HG02970 (cell line): ENCODE results near the gene TSSK6.

Experiments
- ATAC-seq: cut with Tn5 transposase; IDR thresholded peaks from one replicate; pipeline ENCODE4 v1.9.1; 2021; ENCODE audit warnings: mild to moderate bottlenecking, moderate library complexity, moderate number of reproducible peaks; ENCODE audit not compliant: unreplicated experiment, low FRiP score

Gene TSSK6

DNA sequence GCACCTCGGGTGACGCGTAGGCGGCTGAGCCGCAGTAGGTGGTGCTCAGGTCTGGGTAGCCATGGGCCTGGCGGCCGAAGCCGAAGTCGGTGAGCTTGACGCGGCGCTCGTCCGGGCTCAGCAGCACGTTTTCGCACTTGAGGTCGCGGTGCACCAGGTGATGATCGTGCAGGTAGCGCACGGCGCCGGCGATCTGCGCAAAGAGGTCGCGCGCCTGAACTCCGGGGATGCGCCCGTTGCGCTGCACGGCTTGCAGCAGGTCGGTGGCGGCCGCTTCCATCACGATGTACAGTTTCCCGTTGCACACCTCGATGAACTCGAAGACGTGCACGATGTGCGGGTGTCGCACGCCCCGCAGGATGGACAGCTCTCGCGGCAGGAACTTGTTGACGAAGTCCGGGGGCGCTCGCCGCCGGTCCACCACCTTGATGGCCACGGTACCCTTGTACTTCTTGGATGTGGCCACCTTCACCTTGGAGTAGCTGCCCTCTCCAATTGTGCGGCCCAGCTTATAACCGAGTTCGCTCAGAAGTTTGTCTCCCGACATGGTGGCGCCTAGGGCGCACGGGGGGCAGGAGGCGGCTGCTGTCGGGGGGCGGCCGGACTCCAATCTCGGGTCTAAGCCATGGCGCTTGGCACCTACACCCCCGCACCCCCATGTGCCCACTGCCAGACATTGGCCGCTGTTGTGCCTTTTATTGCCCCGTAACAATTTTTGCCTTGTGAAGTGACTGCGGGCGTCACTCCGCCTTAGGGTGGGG lies at the start of gene TSSK6:
Gene TSSK6 (minus strand): TSS at position 668 of the 761 bp plus-strand sequence. CDS start 121 bp downstream, at position 547.
- ATAC-seq, result no peak

DNA sequence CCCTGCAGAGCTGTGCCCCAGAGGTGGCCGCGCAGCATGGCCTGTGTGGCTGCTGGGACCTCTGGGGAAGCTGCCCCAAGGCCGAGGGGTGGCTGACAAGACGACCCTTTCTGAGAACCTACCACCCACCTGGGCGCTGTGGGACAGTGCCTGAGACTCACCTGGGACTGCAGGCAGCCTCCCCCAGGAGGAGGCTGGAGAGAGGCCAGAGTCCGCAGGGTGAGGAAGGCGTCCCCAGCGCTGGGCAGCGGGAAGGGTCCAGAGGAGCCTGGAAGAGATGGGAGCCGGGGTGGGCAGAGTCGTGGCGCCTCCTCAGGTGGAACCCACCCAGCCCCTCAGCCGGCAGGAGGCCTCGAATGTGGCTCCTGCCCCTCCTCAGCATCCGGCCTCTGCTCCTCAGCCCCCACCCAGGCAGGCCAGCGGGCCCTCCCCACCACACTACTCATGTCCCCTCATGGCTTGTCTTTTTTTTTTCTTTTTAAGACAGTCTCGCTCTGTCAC lies 48.0 kb upstream of the TSSK6 start:
- ATAC-seq, result no peak

DNA sequence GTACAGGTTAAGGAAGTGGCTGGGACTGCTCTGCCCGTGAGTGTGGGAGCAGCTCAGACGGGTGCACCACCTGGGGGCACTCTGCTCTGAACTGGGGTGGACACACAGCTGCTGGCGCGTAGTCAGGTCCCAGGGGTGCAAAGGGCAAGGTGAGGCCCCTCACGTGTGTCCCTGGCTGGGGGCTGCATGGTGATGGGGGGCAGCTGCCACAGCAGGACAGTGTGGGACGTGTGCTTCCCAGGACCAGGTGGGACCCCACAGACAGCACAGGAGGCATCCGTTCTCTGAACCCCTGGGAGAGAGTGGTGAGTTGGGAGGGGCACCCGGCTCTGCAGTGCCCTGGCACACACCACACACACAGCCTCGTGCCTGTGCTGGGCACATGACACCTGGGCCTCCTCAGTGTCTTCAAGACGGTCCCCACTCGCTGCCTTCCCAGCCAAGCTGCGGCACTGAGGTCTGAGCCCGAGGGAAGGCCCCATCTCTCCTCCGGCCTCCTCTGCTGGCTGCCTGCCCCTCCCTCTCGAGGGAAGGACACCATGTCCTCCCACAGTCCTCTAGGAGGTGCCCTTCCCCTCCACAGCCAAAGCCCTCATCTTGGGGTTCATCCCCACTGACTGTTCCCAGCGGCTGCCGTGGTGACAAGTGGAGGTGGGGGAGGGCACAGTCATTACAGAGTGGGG lies 47.5 kb upstream of the TSSK6 start:
- ATAC-seq, result no peak

DNA sequence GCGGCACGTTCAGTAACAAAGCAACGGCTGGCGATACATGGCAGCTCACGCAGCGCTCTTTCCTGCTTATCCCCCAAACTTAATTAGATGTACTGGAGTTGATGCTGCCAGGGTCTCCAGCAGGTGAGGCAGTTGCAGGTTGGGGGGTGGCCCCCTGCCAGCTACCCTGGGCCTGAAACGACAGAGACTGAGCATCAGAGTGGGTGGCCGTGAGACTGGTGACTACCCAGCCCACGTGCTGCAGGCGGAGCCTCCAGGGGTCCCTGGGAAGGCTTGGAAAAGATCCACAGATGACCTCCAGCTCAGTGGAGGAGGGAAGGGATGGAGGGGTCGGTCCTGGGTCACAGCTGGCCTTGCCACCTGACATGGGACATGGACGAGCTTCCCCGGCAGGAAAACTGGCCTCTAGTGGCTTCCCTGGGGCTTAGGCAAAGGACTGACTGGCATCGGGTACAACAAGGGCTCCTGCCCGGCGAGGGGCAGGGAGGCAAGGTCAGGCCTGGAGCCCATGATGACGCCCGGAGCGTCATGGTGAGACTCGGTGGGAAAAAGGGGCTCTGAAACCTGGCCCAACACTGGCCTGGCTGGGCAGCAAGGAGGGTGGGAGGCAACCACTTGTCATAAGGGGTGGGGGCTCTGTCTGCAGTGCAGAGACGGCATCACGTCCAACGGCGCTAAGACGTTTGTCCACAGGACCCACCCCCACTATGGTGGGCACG lies 46.8 kb upstream of the TSSK6 start:
- ATAC-seq, result no peak

DNA sequence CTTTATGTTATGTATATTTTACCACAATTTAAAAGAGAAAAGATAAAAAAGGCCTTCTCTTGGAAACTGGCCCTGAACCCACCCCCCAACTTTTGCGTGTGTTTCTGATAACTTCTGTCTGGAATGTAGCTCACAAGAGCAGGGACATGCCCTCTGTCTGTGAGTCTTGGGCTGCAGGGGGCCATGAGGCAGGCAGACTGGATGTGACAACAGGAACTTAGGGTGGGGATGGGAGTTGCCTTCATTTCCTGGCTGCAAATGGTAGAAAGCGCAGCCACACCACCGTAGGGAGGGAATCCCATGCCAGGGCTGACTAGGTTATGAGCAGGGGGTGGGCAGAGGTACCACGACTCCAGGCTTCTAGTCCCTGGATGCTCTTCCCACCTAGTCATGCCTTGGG lies 44.6 kb upstream of the TSSK6 start:
- no peak for ATAC-seq

DNA sequence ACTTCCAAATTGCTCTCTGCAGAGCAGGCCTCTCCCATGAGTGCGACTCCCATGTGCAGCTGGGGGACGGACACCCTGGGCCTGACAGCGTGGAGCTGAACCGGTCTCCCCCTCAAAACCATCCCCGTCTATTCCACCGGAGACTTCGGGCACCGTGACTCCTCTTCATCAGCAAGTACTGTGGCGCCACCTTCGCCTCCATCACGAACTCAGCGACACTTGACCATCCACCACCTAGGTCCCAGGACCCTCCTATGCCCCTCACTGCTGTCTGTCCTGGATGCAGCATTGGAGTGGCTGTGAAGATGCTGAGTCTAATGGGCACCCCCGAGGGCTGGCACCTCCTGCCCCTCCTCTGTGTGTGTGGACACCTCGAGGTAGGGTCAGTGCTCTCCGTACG lies 43.3 kb upstream of the TSSK6 start:
- ATAC-seq, result no peak

DNA sequence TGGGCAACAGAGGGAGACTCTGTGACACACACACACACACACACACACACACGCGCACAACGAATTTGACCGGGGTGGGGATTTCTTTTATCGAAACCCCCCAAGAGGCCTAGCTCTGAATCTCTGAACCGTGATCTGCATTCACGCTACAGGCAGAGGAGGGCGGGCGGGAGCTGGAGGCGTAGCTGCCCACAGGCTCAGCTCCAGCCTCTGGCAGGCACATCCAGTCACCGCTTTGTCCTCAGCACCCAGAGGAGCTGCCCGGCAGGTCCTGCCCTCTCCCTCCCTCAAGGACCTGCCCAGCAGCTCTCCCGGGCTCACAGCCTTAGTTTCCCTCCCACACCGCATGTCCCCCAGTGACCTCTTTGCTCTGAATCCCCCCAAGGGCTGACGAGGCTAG lies 42.7 kb upstream of the TSSK6 start:
- ATAC-seq, result no peak

DNA sequence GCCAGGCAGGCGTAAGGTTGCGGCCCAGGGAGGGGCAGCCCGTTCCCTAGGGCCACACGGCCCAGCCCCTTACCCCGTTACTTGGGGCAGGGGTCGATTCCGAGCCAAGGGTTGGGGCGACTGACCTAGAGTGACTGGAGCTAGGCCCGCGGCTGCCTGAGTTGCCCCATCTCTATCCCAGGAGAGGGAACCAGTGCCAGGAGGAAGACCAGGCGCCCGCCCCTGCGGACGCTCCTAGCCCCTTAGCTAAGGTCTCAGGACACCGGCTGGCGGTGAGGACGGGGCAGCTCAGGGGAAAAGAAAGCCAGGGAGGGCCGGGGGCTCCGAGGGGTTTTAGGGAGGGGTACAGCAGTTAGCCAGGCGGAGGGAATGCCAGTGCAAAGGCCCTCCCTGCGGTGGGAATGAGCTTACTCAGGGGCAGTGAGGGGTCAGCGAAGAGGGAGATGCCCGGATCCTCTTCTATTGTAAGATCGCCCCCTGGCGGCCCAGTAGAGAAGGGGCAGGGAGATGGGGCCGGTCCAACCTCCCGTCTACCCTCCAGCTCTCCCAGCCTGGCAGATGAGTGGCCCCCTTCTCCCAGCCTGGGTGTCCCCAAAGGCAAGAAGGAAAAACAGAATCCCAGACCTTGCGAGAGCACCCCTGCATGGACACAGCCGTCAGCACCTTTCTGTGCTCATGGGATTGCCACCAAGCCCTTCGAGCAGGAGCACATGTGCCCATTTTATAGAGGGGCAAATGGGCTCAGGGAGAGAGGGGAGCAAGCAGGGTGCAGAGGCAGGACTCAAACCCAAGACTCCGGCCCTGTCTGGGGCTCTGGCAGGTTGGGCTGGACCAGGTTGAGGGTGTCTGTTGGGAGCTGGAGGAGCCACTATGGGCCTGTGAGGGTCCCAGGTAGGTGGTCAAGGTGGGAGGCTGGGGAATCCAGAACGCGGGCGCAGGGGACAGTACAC lies 39.0 kb upstream of the TSSK6 start:
- ATAC-seq, result no peak

DNA sequence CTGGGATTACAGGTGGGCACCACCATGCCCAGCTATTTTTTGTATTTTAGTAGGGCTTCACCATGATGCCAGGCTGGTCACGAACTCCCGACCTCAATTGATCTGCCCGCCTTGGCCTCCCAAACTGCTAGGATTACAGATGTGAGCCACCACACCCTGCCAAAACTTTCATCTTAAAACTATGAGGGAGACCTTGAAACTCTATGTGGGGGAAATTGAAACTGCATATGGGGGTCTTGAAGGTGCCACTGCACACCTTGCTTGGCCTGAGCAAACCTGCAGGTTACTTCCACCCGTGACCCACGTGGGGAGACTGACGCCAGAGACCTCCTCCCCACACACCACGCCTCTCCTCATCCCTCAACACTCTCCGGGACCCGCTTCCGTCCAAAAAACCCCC lies 38.3 kb upstream of the TSSK6 start:
- ATAC-seq, result no peak

DNA sequence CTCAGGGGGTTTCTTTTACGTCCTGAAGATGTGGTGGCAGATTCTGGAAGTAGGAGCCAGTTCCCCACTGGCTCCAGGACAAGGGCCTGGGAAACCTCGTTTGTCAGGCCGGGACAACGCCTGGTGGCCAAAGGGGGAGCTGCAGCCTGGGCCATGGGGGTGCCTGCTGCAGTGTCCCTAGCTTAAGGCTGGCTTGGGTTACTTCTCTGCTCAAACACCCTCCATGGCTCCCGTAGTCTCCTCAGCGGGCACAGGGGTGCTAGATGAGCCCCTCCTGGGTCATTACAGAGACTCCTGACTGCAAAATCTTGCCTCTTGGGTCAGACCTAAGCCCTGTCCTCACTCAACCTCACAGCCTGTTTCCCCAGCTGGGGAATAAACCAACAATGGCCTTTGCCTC lies 37.5 kb upstream of the TSSK6 start:
- no peak for ATAC-seq

DNA sequence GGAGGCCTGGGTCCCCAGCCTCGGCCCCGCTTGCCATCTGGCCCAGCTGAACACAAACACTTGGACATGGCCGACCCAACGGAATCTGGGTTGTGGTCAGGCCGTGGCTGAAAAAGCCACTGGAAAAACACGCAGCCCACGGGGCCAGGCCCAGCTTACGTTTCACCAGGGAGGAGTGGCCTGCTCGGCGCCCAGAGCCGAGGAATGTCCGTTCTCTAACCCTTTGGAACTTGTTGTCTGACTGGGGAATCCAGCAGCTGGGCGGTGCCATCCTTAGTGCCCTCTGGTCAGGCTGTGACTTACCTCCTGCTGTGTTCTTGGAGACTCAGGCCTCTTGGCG lies 36.5 kb upstream of the TSSK6 start:
- ATAC-seq, result no peak

DNA sequence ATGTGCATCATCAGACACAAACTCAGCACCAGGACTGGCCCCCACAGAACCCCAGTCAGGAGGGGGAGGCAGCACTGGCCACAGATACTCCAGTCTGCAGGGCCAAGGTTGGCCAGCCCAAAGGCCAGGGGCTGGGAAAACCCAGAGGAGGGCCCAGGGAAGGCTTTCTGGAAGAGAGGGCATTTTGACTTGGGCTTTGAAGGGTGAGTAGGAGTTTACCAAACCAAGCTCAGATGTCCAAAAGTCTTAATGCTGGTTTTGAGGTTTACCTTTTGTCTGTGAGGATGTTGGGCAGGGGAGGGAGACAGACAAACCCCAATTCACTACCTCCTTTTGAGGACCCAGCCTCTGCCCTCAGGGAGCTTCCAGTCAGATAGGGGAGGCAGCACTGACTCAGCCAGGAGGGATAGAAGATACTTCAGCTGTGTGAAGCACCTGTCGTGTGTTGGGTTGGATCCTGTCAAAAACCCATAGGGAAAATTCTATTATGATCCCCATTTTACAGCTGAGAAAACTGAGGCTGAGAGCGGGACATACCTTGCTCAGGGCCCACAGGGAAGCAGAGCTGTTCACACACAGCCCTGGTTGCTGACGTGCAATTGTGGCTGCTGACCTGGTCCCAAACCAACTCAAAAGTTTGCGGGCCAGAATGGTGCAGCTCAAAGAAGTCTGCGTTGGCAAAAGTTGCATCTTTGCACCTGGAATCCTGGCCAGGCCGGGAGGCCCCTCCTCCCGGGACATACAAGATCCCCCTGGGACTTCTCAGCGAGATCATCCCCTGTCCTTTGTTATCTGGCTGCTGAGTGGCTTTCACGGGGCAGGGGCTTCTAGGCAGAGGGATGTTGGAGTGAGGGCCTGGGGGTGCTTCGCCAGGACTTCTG lies 35.9 kb upstream of the TSSK6 start:
- ATAC-seq, result no peak

DNA sequence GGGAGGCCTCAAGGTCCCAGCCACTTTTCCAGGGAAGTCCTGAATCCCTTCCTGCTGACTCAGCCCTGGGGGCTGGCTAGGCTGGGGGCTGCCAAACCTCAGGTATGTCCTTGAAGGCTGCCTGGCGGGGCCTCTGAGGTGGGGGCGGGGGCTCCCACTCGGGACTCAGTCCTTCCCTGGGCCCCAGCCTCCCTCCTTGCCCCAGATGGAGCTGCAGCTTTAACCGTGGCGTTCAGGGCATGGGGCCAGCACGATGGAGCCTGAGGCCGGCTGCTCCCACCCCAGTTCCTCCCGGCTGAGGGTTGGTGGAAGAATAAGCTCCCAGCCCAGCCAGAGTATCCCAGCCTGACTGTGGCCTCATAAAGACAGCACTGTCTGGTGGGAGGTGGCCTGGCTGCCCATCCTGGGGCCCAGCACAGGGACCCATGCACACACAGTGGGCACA lies 35.2 kb upstream of the TSSK6 start:
- no peak for ATAC-seq

DNA sequence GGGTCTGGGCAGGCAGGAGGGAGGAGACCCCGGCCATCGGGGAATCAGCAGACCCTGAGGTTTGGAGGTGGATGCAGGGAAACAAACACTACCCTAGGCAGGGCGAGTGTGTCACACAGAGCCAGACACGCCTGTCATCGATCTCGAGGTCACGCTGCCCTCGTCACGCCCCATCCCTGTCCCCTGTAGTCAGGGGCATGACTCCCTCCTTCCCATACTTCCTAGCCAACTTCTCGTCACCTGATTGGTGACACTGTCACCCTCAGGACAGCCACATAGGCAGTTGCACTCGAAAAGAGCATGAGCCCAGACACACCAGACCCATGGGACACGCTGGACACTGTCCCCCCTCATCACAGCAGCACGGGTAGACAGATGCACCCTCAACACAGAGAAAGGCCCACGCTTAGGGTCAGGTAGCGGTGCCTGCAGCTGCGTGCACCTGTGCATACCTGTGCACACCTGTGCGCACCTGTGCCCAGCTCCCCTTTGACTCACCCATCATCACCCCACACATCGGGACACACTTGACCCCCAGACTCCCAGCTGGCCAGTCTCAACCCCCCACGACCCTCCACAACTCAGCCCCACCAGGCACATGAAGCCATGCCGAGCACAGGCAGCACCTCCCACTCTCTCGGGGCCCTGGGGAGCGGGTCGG lies 34.6 kb upstream of the TSSK6 start:
- ATAC-seq, result no peak

DNA sequence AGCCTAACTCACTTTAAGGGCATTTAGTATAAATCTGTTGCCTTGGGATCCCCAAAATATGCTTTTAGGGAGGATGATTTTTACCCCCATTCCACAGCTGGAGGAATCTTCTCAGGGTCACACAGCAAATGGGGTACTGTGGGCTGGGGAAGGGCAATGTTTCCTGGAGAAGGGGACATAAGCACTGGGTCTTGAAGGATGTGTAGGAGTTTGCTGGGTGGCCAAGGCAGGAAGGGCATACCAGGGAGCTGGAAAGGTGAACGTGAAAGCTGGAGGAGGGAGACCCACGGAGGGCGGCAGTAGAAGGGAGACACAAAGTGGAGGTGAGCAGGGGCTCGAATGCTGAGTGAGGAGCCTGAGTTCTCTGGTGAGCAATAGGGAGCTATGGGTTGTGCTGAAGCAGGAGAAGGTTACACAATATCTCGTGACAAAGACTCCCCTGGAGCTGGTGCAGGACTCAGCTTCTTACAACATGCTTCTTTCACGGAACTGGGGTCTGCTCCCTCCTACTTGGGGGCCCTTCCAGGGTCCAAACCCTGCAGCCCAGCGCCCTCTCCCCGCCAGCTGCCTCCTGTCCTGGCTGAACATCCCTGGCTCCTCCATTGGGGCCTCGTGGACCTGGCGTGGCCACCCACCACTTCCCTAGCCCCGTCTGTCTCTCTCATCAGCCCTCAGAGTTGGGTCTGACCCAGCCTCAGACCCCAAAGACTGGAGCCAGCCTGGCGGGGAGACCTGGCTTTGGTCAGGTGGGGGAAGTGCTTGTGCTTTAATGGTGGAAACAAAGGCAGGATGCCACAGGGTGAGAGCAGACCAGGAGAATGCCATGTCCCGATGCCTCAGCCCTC lies 33.8 kb upstream of the TSSK6 start:
- no peak for ATAC-seq

DNA sequence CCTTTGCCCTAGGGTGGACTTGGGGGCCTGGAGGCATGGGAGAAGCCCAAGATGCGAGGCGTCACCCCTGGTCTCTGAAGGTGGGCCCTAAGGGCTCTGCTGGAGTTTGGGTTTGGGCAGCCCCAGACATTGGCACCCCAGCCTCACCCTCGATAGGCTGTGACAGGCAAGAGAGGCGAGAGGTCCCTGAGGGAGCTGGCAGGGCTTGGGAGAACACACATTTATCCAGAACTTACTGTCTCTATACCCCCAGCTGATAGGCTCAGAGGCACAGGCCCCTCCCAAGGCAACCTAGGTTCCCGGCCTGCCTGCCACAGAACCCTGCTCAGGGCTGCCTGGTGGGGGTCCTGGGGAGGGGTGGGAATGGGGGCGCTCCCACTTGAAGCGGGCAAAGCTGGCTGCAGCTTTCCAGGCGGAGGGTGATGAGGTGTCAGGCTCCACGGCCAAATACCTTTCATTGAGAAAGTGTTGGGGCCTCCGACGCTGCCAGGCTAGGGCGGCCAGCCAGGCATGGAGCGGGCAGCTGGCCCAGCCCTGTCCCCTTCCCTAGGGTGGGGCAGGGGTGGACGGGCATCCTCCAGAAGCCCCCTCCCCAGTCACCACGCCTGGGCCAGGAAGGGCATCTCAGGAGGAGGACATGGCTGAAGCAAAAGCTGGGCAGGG lies 32.5 kb upstream of the TSSK6 start:
- no peak for ATAC-seq

DNA sequence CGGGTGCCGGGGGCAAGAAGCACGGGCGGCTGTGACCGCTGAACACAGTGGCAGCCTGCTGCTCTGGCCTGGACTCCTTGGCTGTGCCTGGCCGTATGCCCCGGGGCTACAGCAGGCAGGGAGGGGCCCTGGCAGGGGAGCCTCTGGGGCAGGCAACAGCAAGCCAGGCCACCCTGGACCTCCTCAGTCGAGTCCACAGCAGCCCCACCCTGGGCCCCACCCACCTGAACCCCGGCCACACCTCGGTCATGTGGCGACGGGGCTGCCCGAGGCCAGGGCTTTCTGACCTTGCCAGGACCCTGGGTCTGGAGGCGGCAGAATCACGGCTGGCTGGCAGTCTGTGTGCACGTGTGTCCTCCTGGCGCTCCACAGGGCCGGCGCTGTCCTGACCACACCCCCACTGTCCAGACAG lies 31.4 kb upstream of the TSSK6 start:
- ATAC-seq, result no peak
